C4-2B (cell line): ENCODE data around the gene FOXO1.

Source experiments
- CTCF ChIP-seq: fragments of 450-650 bp; conservative IDR thresholded peaks from 2 replicates; pipeline ENCODE4 v1.5.1; 2017; ENCODE audit warnings: mild to moderate bottlenecking
- ZFX ChIP-seq: fragments of 450-650 bp; IDR thresholded peaks from 2 replicates; pipeline ENCODE4 v1.6.1; 2017

GRCh38 chr13:40618581-40619478, 47.6 kb downstream of the FOXO1 start:
- TF ChIP-seq CTCF (no peak), ZFX (no peak)
